Right atrium auricular region (tissue), 2 donors: ENCODE results near the gene PARP6. TPM values are rescaled to one million over a fixed set of nuclear protein-coding genes. Genes with fewer than 3 reads are reported as not detected.

Source experiments
- DNase-seq: peaks from one replicate; pipeline ENCODE4 v3.0.0-alpha.2; 2019; ENCODE audit warnings: low spot score
- H3K27ac ChIP-seq, 2 donors: fragments of 200-600 bp; sonication (generic); 1 replicate in 1 of 2; 2 replicates in 1 of 2; pipeline ENCODE4 v1.5.1; 2016 to 2019
- H3K27me3 ChIP-seq, 2 donors: fragments of 200-600 bp; sonication (generic); one replicate each; pipeline versions ENCODE4 v1.5.1 to v1.6.0; 2017 to 2019
- H3K36me3 ChIP-seq: fragments of 200-600 bp; sonication (generic); one replicate; pipeline ENCODE4 v1.5.1; 2016
- H3K4me1 ChIP-seq, 2 donors: fragments of 200-600 bp; sonication (generic); one replicate each; pipeline versions ENCODE4 v1.5.1 to v1.6.0; 2017 to 2019
- H3K4me3 ChIP-seq, 2 donors: fragments of 200-600 bp; sonication (generic); 1 replicate in 1 of 2; 2 replicates in 1 of 2; pipeline ENCODE4 v1.5.1; 2017 to 2019; ENCODE audit warnings: mild to moderate bottlenecking in 1 of 2, moderate library complexity in 1 of 2
- H3K9me3 ChIP-seq, 2 donors: fragments of 200-600 bp; sonication (generic); one replicate each; pipeline ENCODE4 v1.5.1; 2019
- total RNA-seq, 2 donors: library from RNA; depleted of rRNA; stranded (reverse); fragments of >200 nt; gene quantifications; one replicate each; pipeline ENCODE4 v1.1.0, GENCODE V29; 2016
- TF ChIP-seq, protein P1 (sequence below), 2 donors: fragments of 200-600 bp; sonication (generic); IDR thresholded peaks; one replicate each; pipeline ENCODE4 v1.5.1; 2019; ENCODE audit warnings: antibody characterized with exemption in 2 of 2

Gene PARP6
- total RNA-seq, 2 donors from 2014 or later: 29.9 to 44.1 TPM

DNA sequence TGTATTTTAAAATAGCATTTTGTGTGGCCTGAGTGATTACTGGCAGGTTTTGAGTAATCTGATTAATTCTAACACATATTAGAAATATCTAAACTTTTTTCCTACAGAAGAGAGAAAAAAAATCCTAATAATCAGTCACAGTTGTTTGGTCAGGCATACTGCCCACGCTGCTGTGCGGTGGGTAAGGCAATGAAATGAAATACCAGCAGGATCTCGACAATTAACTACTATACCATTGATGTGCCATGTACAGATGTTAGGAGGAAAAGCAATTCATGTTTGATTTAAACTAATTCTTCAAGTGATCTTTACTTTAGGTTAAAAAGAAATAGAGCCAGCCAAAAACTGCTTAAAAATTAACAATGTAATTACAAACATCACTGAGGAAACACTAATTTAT lies 79.9 kb downstream of the PARP6 start:
- Histone ChIP-seq H3K4me3 (no peak overlapping the region), H3K9me3 (no peaks in the 10 kb centered on the region), H3K4me1 (peaks cover 0 to 6% of the 10 kb centered on the region in 2 donors), H3K27ac (no peak overlapping the region), H3K27me3 (no peaks in the 10 kb centered on the region), H3K36me3 (no peaks in the 10 kb centered on the region)
- TF ChIP-seq, protein P1, sequence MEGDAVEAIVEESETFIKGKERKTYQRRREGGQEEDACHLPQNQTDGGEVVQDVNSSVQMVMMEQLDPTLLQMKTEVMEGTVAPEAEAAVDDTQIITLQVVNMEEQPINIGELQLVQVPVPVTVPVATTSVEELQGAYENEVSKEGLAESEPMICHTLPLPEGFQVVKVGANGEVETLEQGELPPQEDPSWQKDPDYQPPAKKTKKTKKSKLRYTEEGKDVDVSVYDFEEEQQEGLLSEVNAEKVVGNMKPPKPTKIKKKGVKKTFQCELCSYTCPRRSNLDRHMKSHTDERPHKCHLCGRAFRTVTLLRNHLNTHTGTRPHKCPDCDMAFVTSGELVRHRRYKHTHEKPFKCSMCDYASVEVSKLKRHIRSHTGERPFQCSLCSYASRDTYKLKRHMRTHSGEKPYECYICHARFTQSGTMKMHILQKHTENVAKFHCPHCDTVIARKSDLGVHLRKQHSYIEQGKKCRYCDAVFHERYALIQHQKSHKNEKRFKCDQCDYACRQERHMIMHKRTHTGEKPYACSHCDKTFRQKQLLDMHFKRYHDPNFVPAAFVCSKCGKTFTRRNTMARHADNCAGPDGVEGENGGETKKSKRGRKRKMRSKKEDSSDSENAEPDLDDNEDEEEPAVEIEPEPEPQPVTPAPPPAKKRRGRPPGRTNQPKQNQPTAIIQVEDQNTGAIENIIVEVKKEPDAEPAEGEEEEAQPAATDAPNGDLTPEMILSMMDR (IDR thresholded peaks at IDR 0.05): no peak
- DNase-seq: no peak

Other genes starting within 250 kb of the PARP6 start
- 10 to 100 TPM; 23.4 to 24.1 TPM for gene MYO9A, start 154.4 kb downstream of the PARP6 start, total RNA-seq
- gene SENP8, start 154.2 kb downstream of the PARP6 start, total RNA-seq: 1 to 10 TPM; 1.9 to 3.3 TPM
- gene GRAMD2A, start 74.8 kb downstream of the PARP6 start, total RNA-seq: under 1 TPM in 1 of 2 donors, not detected in 1; 0.83 TPM
- 100 to 1,000 TPM; 538 to 934 TPM for gene PKM, start 41.4 kb downstream of the PARP6 start, total RNA-seq
- under 1 TPM; 0.28 to 0.74 TPM for gene CELF6, start 47.6 kb upstream of the PARP6 start, total RNA-seq
- gene HEXA, start 103.5 kb upstream of the PARP6 start, total RNA-seq: 10 to 100 TPM; 50.4 to 64.3 TPM
- gene TMEM202, start 125.8 kb upstream of the PARP6 start, total RNA-seq: not detected
- gene ARIH1, start 201.8 kb upstream of the PARP6 start, total RNA-seq: 10 to 100 TPM; 40.7 to 41.5 TPM